GM12801 (cell line): ENCODE data around the gene BBC3.

Source experiments
- CTCF ChIP-seq: IDR thresholded peaks from one replicate; pipeline ENCODE4 v1.5.1; 2011; ENCODE audit warnings: control low read depth; ENCODE audit not compliant: insufficient read length; ENCODE audit errors: extremely low read depth

The BBC3 gene, protein sequence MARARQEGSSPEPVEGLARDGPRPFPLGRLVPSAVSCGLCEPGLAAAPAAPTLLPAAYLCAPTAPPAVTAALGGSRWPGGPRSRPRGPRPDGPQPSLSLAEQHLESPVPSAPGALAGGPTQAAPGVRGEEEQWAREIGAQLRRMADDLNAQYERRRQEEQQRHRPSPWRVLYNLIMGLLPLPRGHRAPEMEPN

DNA sequence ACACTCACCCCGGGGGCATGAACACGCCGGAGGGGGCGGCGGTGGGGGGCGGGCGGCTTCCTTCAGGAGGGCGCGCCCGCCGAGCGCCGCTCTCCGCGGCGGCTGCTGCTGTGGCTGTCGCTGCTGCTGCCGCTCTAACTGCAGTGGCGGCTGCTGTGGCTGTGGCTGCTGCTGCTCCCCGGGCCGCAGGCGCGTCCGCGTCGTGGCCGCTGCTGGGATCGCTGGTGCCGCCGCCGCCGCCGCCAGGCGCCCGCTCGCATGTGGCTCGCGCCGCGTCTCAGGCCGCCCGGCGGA is at the start of gene BBC3:
BBC3 (minus strand) TSS at position 279 of the 294 bp plus-strand sequence. CDS start 2,768 bp downstream, outside the sequence.
- no peak for TF ChIP-seq CTCF

GRCh38 chr19:47280183-47280797 is 49.3 kb upstream of the BBC3 start:
- no peak for TF ChIP-seq CTCF

- TF ChIP-seq CTCF: no peak
Observed at GRCh38 chr19:47275791-47276461, 44.9 kb upstream of the BBC3 start.

- TF ChIP-seq CTCF: no peak
Observed at GRCh38 chr19:47274891-47275761, 44.1 kb upstream of the BBC3 start.

DNA sequence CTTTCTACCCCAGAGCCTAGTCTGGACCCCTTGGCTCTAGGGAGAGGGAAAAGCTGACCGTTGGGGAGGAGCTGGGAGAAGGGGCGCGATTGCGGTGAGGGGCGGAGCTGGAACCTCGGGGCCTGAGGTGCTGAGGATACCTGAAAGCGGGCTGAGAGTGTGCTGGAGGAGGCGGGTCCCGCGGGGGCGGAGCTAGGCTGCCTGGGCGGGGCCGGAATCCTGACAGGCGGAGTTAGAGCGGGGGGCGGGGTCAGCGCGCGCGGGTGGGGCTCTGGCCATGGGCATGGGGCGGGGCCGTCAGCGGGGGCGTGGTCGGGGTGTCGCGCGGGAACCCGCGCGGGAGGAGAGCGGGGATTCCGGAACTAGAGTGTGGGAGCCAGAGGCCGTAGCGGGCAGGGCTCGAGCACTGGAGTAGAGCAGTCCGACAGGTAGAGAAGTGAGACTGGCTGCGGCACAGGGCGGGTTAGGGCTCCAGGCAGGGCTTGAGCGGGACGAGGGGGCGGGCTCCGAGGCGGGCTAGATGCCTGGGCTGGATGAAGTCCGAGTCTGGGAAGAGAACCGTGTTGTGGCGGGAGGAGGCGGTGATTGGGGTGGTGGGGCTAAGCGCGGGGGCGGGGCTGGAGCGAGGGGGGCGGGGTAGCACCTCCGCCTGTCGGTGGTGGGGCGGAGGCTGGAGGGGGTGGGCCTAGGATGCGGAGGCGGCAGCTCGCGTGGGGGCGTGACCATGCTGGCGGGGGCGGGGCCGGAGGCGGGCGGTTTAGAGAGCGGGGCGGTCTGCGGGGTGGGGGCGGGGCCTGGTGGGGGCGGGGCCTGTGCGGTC is 43.3 kb upstream of the BBC3 start, which contains the start of gene INAFM1:
INAFM1 (plus strand) TSS at position 815 of the 820 bp plus-strand sequence. CDS start 35 bp downstream, outside the sequence.
- no peak for TF ChIP-seq CTCF

DNA sequence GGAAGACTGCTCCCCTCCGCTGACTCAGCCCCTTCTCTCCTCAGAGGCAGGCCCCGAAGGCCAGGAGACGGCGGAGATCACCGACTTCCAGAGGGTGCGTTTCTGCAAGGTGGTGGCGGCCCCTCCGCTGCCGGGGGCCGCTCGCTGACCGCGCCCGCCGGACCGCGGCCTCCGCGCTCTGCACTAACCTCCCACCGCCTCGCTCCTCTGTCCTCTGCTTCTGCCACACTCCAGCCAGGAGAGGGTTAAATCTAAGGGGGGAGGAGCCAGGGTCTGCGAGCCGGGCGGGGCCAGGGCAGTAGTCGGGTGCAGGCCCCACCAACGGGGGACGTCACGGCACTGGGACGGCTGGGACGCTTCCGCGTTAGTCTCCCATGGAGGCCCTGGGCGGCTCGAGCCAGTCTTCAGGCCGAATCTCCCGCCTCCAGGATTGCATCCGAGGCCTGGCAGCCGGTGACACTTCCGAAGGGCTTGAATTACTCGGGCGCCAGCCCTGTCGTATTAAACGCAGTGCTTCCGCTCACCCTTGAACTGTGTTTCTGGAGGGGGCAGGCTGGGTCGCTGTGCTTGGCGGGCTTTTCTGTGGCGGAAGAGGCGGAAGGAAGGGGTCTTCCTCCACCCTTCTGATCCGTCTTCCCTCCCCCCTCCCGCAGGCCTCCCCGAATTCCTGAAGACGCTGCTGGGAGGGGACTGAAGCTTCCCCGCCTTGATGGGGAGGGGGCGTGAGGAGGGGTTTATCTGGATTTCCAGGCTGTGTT is 42.5 kb upstream of the BBC3 start:
- no peak for TF ChIP-seq CTCF
